ENCODE measurements around the gene ADGRD1.

ADGRD1 gene

DNA sequence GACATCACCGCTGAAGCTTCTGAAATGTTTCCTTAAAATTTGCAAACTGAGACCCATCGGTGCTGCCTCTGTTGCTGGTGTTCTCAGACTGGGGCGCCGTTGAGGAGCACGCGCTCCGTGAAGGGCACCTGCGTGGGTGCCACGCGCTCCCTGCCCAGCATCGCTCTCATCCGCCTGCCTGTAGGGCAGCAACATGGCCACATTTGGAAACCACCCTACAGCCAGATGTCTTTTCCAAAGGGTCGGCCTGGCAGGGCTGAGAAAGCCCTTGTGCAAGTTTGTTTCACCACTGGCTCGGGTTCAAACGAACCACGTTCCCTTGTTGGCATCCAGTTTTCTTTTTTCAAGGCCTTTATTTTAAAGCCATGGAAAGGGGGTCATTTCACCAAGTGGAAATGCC lies 13.9 kb downstream of the ADGRD1 start:
- DNase-seq: no peak

GRCh38 chr12:130968611-130969010 lies 14.9 kb downstream of the ADGRD1 start:
- DNase-seq: no peak

DNA sequence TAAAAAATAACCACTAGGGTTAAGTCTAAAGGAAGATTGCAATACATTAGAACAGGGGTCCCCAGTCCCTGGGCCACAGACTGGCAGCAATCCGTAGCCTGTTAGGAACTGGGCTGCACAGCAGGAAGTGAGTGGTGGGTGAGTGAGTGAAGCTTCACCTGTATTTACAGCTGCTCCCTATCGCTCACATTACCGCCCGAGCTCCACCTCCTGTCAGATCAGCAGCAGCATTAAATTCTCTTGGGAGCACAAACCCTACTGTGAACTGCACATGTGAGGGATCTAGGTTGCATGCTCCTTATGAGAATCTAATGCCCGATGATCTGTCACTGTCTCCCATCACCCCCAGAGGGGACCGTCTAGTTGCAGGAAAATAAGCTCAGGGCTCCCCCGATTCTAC lies 15.5 kb downstream of the ADGRD1 start:
- DNase-seq: no peak

DNA sequence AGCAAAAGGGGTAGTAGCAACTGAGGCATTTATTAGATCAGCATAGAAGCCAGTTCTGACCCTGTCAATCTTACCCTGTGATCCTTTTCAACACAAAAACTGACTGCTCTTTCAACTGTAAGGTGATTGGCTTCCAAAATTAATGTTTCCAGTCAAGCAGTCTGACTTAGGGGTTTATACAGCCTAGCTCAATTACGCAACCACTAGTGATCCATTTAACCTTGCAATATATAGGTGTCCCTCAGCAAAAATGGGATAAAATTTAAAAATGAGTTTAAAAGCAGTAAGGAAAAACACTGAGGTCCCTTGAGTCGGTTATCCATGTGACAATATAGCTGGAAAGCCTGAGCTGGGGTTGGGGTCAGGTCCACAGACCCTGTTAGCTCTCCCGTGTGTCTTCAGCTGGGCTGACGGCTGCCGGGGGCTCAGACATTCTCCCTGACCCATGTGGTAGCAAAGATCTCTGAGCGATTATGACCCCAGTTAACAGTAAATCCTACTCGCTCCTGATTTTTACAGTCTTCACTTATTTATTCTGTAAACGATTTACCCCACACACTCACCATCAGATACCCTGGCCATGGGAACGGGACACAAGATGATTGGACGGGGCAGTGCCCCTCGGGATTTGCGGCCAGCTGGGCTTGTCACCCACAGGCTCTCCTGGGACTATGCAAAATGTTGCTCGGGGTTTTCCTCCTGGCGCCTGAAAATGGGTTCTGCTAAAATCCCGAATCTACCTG lies 16.6 kb downstream of the ADGRD1 start:
- no peak for DNase-seq

GRCh38 chr12:130970908-130971233 lies 17.2 kb downstream of the ADGRD1 start:
- no peak for DNase-seq

- no peak for DNase-seq
Measured at GRCh38 chr12:130971925-130972585, 18.3 kb downstream of the ADGRD1 start.

DNA sequence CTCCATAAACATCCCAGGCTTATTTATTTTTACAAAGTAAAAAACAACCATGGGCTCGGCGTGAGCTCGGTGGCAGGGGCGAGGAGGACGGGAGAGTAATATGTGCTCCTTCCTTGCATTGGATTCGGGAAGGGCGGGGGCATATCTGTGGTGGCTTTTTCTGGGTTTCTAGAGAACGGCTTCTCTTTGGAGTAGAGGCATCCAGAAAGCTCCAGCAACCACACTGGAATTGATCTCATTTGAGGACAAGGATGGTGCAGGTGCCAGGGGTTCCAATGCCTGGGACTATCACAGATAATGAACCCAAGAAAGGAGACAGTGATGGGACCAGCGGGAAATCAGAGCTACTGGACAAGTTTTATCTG lies 18.9 kb downstream of the ADGRD1 start:
- DNase-seq: no peak

- no peak for DNase-seq
Measured at GRCh38 chr12:130973109-130973508, 19.4 kb downstream of the ADGRD1 start.

DNA sequence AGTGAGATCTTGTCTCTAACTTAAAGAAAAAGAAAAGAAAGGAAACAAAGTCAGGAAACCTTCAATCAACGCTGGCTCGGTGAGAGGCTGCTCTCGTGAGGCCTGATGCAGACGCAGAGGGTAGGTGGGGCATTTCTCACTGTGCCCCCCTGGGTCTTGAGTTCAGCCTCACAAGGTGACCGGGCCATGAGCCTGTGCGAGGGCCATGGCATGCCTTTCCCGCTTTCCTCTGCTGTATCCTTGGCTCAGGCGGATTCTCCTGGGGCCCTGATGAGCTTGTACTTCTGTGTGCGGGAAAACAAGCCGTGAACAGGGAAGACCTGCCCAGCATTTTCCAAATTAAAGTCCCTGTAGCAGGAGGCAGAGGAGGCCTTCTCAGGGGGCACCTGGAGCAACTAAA lies 20.2 kb downstream of the ADGRD1 start:
- DNase-seq: no peak

GRCh38 chr12:130975116-130975515 lies 21.4 kb downstream of the ADGRD1 start:
- no peak for DNase-seq

DNA sequence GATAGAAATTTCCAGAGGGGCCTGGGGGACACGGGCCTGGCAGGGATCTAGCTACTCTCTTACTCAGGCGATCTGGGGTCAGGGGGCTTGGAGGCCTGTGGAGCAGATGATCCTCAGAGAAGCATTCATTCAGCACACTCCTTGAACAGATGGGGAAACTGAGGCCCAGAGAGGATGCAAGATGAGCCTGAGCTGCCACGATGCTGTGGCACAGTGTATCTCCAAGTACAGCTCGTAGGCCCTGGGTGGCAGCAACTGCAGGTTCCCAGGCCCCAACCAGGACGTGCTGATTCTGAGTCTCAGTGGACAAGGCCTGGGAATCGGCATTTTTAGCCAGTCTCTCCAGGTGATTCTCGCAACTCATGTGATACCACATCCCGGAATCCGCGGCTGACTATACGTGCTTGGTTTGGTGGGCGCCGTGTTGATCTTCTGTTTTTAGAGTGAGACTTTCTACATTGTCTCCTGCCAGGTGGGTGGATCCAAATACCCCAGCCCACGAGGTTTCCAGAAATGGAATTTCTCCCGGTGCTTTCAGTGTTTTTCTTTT lies 22.5 kb downstream of the ADGRD1 start:
- no peak for DNase-seq

DNA sequence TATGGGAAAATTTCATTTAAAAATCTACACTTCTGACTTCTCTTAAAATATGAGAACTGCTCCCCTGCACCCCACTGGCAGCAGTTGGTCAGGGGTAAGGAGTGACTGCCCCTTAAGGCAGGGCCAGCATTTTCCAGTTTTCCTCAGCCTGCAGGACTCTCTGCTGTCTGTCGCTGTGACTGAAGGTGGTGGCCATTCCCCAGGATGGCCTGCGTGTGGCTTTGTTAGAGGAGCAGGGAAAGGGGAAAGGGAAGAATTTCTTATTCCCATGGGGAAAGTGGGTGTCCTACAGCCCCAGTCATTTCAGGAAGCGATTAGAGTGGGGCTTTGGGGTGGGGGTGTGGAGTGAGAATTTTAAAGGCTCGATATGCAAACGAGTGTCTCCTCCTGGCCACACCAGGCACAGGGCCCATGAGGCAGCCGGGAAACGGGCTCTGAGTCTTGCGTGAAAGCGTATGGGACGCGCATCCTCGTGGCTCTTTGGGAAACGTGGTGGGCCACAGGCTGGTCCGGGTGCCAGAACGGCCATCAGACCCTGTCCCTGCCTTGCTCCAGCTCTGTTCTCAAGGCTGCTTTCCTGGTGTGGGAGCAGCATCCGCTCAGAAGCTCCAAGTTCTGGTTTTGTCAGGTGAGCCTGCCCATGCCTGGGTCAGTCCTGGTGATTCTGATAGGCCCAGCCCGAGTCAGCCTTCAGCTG lies 23.5 kb downstream of the ADGRD1 start:
- no peak for DNase-seq

- DNase-seq: no peak
Measured at GRCh38 chr12:130977743-130978095, 24.0 kb downstream of the ADGRD1 start.

- DNase-seq: no peak
Measured at GRCh38 chr12:130978785-130979184, 25.1 kb downstream of the ADGRD1 start.

DNA sequence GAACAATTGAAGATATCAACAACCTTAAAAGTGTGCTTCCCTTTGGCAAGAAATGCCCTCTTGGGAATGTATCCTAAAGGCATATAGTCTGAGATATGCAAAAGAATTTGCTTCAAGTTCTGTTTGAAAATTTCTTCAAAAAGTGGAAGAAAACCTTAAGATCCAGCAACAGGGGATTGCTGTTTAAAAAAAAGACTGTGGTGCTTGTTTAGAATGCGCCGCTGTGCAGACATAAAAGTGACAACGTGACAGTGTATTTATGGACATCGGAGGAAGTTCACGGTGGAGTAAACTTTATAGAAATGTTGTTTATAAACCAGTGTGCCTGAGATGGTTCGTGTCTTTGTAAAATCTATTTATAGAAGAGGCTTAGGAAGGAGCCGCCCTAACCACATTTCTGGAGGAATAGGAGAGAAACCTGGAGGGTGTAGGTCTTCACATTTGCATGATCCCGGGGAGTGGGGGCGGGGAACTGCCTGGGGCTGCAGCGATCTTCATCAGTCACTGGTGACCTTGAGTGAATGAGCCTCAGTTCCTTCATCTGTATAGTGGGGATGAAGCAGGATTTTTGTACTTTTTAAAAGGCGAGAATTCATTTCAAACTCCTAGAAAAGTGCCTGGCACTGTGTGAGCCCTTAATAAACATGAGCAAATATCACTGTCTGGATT lies 27.5 kb downstream of the ADGRD1 start:
- DNase-seq: no peak

DNA sequence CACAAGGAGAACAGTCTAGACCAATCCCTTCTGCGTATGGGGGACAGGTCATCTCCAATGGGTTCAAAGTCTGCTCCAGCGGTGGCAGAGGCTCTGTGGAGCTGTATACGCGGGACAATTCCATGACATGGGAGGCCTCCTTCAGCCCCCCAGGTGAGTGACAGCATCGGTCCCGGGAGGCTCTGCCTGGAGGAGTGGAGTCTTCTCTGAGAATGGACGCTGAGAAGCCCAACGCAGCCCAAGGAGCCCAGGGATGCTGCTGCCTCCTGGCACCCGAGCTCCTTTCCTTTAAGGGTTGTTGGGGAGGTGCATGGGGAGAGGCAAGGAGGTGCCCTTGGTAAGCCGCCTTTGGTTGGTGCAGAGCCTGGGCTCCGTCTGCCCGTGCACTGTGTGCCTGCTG lies 28.2 kb downstream of the ADGRD1 start:
- DNase-seq: no peak

- no peak for DNase-seq
Measured at GRCh38 chr12:130982565-130983225, 29.0 kb downstream of the ADGRD1 start.

DNA sequence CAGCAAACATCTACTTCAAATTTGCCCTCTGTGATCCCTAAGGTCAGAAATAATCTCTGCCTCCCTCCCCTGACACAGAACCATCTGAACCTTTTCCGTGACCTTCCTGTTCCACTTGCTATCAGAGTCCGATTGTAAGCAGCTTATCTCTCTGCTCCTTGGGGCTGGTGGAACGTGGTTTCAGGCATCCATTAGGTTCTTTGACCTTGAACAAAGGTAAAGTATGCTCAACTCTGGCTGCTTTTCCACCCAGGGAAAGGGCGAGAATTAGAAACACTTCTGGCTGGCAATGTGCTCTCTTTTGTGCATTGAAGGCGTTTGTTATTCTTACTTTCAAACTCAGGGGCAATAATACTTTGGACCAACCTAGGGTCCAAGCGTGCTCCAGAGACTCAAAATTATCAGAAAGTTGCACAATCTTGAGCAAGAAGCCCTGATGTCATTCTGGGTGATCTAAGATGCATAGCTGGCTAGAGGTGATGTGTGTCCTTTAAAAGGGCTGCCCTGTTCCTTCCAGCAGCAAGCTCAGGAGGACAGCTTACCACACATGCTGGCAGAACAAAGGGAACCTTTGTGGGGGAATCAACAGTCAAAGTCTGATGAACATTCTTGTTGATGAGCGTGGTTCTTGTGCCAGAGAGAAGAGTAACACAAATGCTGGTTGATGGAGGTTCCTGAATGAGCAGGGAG lies 29.8 kb downstream of the ADGRD1 start:
- DNase-seq: no peak

DNA sequence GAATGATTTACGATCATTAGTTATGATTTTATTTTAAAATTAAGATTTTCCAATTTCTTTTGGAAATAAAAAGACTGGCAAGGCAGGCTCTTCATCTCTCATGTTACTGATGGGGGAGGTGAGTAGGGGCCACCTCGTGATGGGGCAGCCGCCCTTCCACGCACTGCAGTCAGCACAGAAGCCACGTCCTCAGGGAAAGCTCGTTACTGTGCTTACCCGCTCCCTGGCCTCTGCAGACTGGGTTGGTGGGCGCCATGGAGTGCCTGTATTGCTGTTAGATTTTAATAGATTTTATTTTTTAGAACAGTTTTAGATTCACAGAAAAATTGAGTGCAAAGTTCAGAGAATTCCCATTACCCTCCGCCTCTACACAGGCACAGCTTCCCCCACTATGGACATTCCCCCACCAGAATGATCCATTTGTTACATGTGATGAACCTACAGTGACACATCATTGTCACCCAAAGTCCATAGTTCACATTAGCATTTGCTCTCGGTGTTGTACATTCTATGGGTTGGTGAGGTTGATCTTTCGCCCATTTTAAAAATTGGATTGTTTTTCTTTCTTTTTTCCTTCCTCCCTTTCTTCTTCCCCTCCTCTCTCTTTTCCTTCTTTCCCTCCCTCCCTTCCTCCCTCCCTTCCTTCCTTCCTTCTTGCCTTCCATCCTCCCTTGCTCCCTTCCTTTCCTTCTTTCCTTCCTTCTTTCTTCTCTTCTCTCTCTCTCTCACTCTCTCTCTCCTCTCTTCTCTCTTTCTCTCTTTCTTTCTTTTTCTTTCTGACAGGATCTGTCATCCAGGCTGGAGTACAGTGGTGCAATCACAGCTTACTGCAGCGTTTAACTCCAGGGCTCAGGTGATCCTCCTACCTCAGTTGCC lies 30.7 kb downstream of the ADGRD1 start:
- no peak for DNase-seq

DNA sequence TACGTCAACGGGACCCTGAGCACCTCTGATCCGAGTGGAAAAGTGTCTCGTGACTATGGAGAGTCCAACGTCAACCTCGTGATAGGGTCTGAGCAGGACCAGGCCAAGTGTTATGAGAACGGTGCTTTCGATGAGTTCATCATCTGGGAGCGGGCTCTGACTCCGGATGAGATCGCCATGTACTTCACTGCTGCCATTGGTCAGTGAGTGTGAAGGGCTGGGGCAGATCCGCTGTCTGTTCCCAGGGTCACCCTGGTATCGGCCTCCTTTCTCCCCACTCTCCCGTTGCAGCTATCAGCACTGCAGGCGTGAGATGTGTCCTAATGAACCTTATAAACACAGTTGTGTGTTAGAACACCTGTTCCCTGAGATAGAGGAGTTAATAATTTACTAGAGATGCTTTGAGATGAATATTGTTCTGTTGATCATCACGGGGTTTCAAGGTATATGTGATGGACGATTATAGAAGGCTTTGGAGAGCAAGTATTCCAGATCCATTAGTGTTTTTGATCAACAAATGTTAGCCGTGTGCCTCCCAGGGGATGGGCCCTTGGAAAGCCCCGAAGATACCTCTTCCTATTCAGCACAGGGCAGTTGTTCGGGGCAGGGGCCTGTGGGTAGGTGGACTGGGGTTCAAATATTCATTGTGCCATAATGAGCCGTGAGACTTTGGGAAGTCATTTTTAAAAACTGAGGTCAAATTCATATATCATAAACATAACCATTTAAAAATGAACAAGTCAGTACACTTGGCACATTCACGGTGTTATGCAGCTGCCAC lies 33.6 kb downstream of the ADGRD1 start:
- no peak for DNase-seq

GRCh38 chr12:130988261-130988660 lies 34.6 kb downstream of the ADGRD1 start:
- no peak for DNase-seq

Measured in NCI-H1092 (cell line).